HFF-Myc (cell line): ENCODE measurements around the gene GABRP.
"Not testable (repeated sequence)": the region's sequence is repeated elsewhere in the genome, so short reads cannot be mapped to it uniquely, and the experiment has no call there.

Experiments used
- DNase-seq: peaks from one replicate; pipeline ENCODE4 v3.0.0-alpha.2; 2011; ENCODE audit warnings: low read depth; ENCODE audit errors: extremely low read depth
- H3K4me3 ChIP-seq: replicated peaks from 2 replicates; pipeline ENCODE4 v1.5.1; 2011; ENCODE audit warnings: low read depth, mild to moderate bottlenecking, control low read depth, low read length
- CTCF ChIP-seq: IDR thresholded peaks from 2 replicates; pipeline ENCODE4 v1.5.1; 2012; ENCODE audit warnings: mild to moderate bottlenecking, low read depth, low read length, control low read depth; ENCODE audit errors: missing control alignments

The GABRP gene

GRCh38 chr5:170832241-170832640 lies 48.7 kb downstream of the GABRP start:
- no peak for DNase-seq
- no peak for TF ChIP-seq CTCF
- H3K4me3 ChIP-seq = no peak overlapping the region

- not testable (repeated sequence) for H3K4me3 ChIP-seq, DNase-seq
Observed at GRCh38 chr5:170833981-170834380, 50.5 kb downstream of the GABRP start.

- no peak overlapping the region for H3K4me3 ChIP-seq
- DNase-seq = no peak
Observed at GRCh38 chr5:170836226-170836625, 52.7 kb downstream of the GABRP start.

GRCh38 chr5:170843870-170844269 lies 60.3 kb downstream of the GABRP start:
- H3K4me3 ChIP-seq = no peak overlapping the region
- TF ChIP-seq CTCF = no peak
- DNase-seq = no peak

More at GRCh38 chr5:170836226-170836625, 52.7 kb downstream of the GABRP start:
- no peak for TF ChIP-seq CTCF

- no peak for DNase-seq
- no peak overlapping the region for H3K4me3 ChIP-seq
- no peak for TF ChIP-seq CTCF
Observed at GRCh38 chr5:170844651-170845050, 61.1 kb downstream of the GABRP start.

GRCh38 chr5:170846416-170846815 lies 62.9 kb downstream of the GABRP start:
- no peak for TF ChIP-seq CTCF
- no peak for DNase-seq

GRCh38 chr5:170846846-170847245 lies 63.3 kb downstream of the GABRP start:
- H3K4me3 ChIP-seq = no peak overlapping the region
- TF ChIP-seq CTCF = no peak
- DNase-seq = no peak

More at GRCh38 chr5:170846416-170846815, 62.9 kb downstream of the GABRP start:
- H3K4me3 ChIP-seq = no peak overlapping the region
